Chondrocyte (in vitro differentiated cells): ENCODE measurements around the gene OR1S1. TPM values are rescaled to one million over a fixed set of nuclear protein-coding genes. Genes with fewer than 3 reads are reported as not detected.
"Not testable (repeated sequence)": the region's sequence is repeated elsewhere in the genome, so short reads cannot be mapped to it uniquely, and the experiment has no call there.

Source experiments
- DNase-seq: peaks from one replicate; pipeline ENCODE4 v3.0.0; 2021; ENCODE audit warnings: mixed read lengths, low spot score
- H3K27ac Mint-ChIP-seq: one replicate; pipeline ENCODE4 v1.8.0; 2021; ENCODE audit warnings: mild to moderate bottlenecking, moderate library complexity, mixed read lengths; ENCODE audit not compliant: unreplicated experiment
- H3K27me3 Mint-ChIP-seq: 2 replicates; pipeline ENCODE4 v1.8.0; 2021; ENCODE audit warnings: low read depth, mixed read lengths
- H3K36me3 Mint-ChIP-seq: 2 replicates; pipeline ENCODE4 v1.8.0; 2021; ENCODE audit warnings: low read depth, mixed read lengths
- H3K4me1 Mint-ChIP-seq: 2 replicates; pipeline ENCODE4 v1.8.0; 2021; ENCODE audit warnings: low read depth, mild to moderate bottlenecking, mixed read lengths
- H3K4me3 Mint-ChIP-seq: one replicate; pipeline ENCODE4 v1.8.0; 2021; ENCODE audit warnings: mild to moderate bottlenecking, moderate library complexity, mixed read lengths; ENCODE audit not compliant: unreplicated experiment
- H3K9me3 Mint-ChIP-seq: 2 replicates; pipeline ENCODE4 v1.8.0; 2021; ENCODE audit warnings: low read depth, mixed read lengths
- CTCF ChIP-seq: fragments of 200-600 bp; sonication (generic); IDR thresholded peaks from 2 replicates; pipeline ENCODE4 v1.5.0; 2021; ENCODE audit warnings: antibody characterized with exemption, mild to moderate bottlenecking, moderate library complexity
- long read RNA-seq: library from polyadenylated mRNA; stranded (forward); transcript quantifications from one replicate; pipeline ENCODE4 v2.0.0, GENCODE V29; 2021
- total RNA-seq: library from RNA; stranded (reverse); gene quantifications from 3 replicates; pipeline ENCODE4 v1.2.1, GENCODE V29; 2021

OR1S1 gene
- not detected in 3 replicates for total RNA-seq
- long read RNA-seq, result 0 reads

- not testable (repeated sequence) for H3K36me3 Mint-ChIP-seq, H3K4me3 Mint-ChIP-seq
These were observed at the start of gene OR1S1 for GRCh38 chr11:58212420-58212819. TSS of gene OR1S1 (plus strand) at chr11:58212720.

GRCh38 chr11:58164389-58164788 is 48.1 kb upstream of the OR1S1 start:
- H3K9me3 Mint-ChIP-seq, result peaks cover 5% of the 10 kb centered on the region
- H3K4me1 Mint-ChIP-seq, result no peaks in the 10 kb centered on the region
- H3K27me3 Mint-ChIP-seq, result peaks cover 12% of the 10 kb centered on the region
- TF ChIP-seq CTCF, result no peak
- DNase-seq, result no peak
- H3K36me3 Mint-ChIP-seq, result no peaks in the 10 kb centered on the region
- H3K27ac Mint-ChIP-seq, result no peak overlapping the region
- no peak overlapping the region for H3K4me3 Mint-ChIP-seq

More at GRCh38 chr11:58212420-58212819, at the start of gene OR1S1:
- H3K9me3 Mint-ChIP-seq, DNase-seq, H3K4me1 Mint-ChIP-seq, H3K27ac Mint-ChIP-seq, H3K27me3 Mint-ChIP-seq: not testable (repeated sequence)

GRCh38 chr11:58164990-58165389 is 47.5 kb upstream of the OR1S1 start:
- H3K27ac Mint-ChIP-seq, result no peak overlapping the region
- H3K4me3 Mint-ChIP-seq, result no peak overlapping the region
- no peaks in the 10 kb centered on the region for H3K36me3 Mint-ChIP-seq
- no peak for DNase-seq
- peaks cover 12% of the 10 kb centered on the region for H3K27me3 Mint-ChIP-seq
- peaks cover 3% of the 10 kb centered on the region for H3K9me3 Mint-ChIP-seq
- no peak for TF ChIP-seq CTCF
- H3K4me1 Mint-ChIP-seq, result no peaks in the 10 kb centered on the region

GRCh38 chr11:58165504-58166106 is 46.9 kb upstream of the OR1S1 start:
- no peak for DNase-seq
- no peak overlapping the region for H3K4me3 Mint-ChIP-seq
- no peaks in the 10 kb centered on the region for H3K4me1 Mint-ChIP-seq
- no peaks in the 10 kb centered on the region for H3K9me3 Mint-ChIP-seq
- no peak for TF ChIP-seq CTCF
- no peaks in the 10 kb centered on the region for H3K36me3 Mint-ChIP-seq
- H3K27ac Mint-ChIP-seq, result no peak overlapping the region
- H3K27me3 Mint-ChIP-seq, result peaks cover 12% of the 10 kb centered on the region

GRCh38 chr11:58177409-58178054 is 35.0 kb upstream of the OR1S1 start:
- no peaks in the 10 kb centered on the region for H3K9me3 Mint-ChIP-seq
- H3K36me3 Mint-ChIP-seq, result no peaks in the 10 kb centered on the region
- H3K4me1 Mint-ChIP-seq, result no peaks in the 10 kb centered on the region

More at GRCh38 chr11:58177409-58178054, 35.0 kb upstream of the OR1S1 start:
- no peak for DNase-seq
- TF ChIP-seq CTCF, result no peak
- Mint-ChIP-seq H3K27me3 (peaks cover 2% of the 10 kb centered on the region), H3K4me3 (no peak overlapping the region), H3K27ac (no peak overlapping the region)
